GM12801 (cell line): ENCODE measurements around the gene UBE2Q2.

Source experiments
- CTCF ChIP-seq: IDR thresholded peaks from one replicate; pipeline ENCODE4 v1.5.1; 2011; ENCODE audit warnings: control low read depth; ENCODE audit not compliant: insufficient read length; ENCODE audit errors: extremely low read depth

The UBE2Q2 gene

GRCh38 chr15:75835990-75836958, 7.0 kb upstream of the UBE2Q2 start:
- no peak for TF ChIP-seq CTCF

DNA sequence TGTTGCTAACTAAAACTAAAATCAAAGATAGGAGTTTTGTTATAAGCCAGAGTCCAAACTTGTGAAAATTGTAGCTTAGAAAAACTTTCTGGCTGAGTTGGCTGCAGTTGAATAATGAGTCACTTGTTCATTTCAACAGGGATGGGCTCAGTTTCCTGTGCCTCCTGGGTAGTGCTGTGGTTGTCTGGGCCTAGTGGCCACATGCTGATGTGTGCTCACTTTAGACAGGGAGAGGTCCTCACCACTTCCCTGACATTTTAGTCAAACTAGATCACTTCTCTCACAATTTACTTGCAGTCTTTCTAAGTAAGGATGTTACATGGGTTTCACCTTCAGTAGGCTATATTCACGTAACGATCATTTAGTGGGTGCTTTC, 6.3 kb upstream of the UBE2Q2 start:
- TF ChIP-seq CTCF, result no peak

DNA sequence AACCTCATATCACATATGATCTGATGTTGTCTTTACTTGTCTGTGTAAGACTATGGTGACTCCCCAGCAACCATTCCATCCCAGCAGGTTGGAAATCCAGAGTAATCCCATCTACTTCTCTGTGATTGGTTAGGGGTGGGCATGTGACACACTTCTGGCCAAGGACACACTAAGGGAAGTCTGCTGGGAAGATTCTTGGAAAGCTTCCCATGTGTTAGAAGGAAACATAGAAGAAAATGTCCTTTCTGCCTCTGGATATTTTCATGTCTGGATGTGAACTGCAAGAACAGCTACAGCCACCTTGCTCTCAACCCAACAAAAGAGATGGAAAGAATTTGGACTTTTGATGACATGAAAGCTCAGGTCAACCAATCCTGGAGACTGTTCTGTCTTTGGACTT, 2.6 kb upstream of the UBE2Q2 start:
- TF ChIP-seq CTCF, result no peak

GRCh38 chr15:75841626-75842025, 1.6 kb upstream of the UBE2Q2 start:
- no peak for TF ChIP-seq CTCF

DNA sequence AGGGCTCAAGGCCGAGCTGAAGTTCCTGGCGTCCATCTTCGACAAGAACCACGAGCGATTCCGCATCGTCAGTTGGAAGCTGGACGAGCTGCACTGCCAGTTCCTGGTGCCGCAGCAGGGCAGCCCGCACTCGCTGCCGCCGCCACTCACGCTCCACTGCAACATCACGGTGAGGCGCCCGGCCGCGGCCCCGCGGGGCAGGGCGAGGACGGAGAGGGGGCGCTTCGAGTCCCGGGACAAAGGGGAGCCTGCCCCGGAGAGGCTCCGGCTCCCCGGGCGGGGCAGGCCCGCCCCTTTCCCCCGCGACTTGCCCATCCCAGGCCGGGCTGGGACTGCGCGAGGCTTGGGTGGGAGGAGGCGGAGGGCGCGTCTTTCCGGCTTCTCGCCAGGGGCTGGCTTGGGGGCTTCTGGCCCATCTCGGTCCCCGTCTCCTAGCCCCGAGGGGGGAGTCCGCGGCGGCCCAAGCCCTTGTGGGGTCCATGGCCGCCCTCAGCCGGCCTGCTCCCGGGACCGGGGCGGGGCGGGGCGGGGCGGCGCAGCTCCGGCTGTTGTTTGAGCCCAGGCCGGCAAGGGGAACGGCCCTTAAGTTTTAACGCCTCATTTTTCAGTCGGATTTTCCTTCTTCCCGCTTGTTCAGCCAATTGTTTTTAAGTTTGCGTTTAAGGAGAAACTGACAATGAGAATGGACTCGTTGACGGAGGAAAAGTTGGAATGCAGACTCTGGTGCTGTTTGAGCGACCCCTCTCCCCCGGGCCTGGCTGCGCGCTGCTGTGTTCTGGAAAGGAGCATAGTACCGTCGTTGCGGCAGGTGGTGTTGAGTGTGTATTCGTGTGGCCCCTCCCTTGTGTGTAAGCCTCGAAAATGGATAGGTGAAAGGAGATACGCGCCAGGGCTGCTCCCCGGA, 683 bp downstream of the UBE2Q2 start:
- no peak for TF ChIP-seq CTCF

DNA sequence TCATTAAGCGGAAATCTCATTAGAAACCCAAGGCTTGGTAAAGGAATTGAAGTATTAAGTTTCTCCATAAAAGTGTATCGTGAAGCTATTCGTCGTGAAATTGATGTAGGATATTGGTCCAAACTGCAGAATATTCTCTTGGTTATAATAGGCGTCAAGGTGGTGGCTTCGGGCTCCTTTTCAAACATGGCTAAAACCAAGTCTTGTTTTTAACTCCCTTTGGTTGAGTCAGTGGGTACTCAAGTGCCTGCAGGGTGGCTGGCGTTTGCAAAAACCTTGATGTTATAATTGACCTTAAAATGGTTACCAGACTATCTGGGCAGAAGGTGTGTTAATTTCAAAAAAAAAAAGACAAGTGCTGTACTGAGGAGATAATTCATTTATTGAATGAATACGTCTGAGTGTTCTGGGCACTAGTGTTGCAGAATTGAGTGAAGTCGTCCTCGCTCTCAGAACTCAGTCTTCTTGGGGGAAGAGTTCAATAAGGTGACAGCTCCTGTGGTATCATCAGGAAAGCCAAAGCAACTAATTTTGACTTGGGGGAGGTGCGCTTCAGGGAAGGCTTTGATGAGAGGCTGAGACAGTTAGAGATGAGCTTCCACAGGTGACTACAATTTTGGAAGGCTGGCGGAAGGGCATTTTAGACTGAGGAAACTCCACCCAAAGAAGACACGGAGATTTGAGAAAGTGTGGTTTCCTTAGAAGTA, 1.5 kb downstream of the UBE2Q2 start:
- TF ChIP-seq CTCF, result no peak

DNA sequence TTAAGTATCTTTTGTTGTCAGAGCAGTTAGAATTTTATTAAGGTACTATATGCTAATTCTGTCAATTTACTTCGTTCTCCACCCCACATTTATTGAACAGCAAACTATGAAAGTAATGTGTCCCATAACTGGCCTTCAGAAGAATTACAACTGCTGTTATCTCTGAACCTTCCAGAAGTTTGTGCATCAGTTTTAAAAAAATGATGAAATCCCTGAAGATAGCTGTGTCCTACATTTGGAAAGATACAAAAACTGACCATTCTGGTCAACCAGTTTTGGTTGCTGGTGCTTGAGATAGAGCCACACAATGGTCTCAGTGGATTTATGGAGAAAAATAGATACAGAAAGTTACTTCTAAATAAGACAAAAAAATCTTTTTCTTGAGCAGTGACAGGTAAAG, 5.9 kb downstream of the UBE2Q2 start:
- TF ChIP-seq CTCF, result no peak
